ENCODE measurements around the gene CCT5.

CCT5 gene

DNA sequence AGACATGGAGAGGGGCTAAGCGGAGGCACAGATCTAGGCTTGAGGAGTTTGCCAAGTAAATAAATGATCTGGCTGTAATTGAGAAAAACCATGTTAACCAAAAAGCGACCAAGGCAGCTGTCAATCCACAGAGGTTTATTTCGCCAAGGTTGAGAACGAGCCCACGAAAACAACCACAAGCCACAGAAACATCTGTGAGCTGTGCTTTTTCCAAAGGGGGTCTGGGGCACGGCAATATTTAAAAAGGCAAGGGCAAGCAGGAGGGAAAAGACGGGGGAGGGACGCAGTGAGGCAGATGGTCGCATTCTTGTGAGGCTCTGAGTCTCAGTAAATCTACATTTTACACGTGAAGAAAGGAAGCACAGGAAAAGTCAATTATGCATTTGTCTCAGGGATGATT is 25.4 kb downstream of the CCT5 start:
- no peak for DNase-seq (ENCODE audit: low read depth)
- no peak overlapping the region for H3K4me3 ChIP-seq (ENCODE audit: low read length)
- TF ChIP-seq, protein P1, sequence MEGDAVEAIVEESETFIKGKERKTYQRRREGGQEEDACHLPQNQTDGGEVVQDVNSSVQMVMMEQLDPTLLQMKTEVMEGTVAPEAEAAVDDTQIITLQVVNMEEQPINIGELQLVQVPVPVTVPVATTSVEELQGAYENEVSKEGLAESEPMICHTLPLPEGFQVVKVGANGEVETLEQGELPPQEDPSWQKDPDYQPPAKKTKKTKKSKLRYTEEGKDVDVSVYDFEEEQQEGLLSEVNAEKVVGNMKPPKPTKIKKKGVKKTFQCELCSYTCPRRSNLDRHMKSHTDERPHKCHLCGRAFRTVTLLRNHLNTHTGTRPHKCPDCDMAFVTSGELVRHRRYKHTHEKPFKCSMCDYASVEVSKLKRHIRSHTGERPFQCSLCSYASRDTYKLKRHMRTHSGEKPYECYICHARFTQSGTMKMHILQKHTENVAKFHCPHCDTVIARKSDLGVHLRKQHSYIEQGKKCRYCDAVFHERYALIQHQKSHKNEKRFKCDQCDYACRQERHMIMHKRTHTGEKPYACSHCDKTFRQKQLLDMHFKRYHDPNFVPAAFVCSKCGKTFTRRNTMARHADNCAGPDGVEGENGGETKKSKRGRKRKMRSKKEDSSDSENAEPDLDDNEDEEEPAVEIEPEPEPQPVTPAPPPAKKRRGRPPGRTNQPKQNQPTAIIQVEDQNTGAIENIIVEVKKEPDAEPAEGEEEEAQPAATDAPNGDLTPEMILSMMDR (IDR thresholded peaks at IDR 0.05; ENCODE audit: insufficient read depth, low read depth, low read length, missing control alignments), result no peak

GRCh38 chr5:10275991-10276390 is 25.9 kb downstream of the CCT5 start:
- H3K4me3 ChIP-seq (ENCODE audit: low read length), result no peak overlapping the region
- no peak for DNase-seq (ENCODE audit: low read depth)
- TF ChIP-seq, protein P1 (IDR thresholded peaks at IDR 0.05; ENCODE audit: insufficient read depth, low read depth, low read length, missing control alignments), result no peak

- H3K4me3 ChIP-seq (ENCODE audit: low read length), result no peak overlapping the region
- TF ChIP-seq, protein P1 (IDR thresholded peaks at IDR 0.05; ENCODE audit: insufficient read depth, low read depth, low read length, missing control alignments), result no peak
- DNase-seq (ENCODE audit: low read depth), result no peak
These were observed 26.6 kb downstream of the CCT5 start for GRCh38 chr5:10276691-10277090.

DNA sequence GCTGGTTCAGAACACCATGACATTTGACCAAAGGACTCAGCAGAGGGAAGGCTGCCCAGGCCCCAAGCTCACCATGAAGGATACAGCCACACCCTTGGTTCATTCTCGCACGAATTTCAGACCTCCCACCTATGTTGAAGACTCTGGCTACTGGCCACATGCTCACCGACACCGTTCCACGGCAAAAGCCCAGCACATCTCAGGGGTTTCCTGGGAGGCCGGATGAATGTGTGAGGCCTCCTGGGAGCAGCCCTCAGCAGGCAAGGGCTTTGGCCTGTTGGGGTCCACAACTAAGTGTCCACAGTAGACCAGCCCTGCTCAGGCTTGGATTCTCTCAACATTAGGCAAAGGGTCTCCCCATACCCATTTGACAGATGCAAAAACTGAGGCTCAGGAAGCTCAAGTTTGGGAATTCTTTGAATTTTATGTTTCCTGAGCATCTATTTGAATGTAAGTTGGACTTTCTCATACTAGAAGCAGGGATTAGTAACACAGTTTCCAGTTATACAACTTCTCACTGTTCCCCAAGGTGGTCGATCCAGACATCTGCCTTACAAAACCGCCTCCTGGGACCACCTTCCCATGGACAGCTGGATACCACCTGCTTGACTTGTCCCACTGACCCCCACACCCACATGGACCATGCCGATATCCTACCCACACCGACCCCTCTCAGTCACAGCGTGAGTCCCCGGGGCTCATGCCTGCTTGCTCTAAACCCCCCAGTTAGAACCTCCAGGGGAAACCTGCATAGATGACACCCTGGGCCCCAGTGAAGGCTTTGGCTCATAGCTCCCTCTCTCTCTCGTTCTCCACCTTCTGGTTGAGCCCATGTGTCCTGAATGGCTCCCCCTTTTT is 27.9 kb downstream of the CCT5 start:
- TF ChIP-seq, protein P1 (IDR thresholded peaks at IDR 0.05; ENCODE audit: insufficient read depth, low read depth, low read length, missing control alignments), result no peak
- no peak for DNase-seq (ENCODE audit: low read depth)
- no peak overlapping the region for H3K4me3 ChIP-seq (ENCODE audit: low read length)

DNA sequence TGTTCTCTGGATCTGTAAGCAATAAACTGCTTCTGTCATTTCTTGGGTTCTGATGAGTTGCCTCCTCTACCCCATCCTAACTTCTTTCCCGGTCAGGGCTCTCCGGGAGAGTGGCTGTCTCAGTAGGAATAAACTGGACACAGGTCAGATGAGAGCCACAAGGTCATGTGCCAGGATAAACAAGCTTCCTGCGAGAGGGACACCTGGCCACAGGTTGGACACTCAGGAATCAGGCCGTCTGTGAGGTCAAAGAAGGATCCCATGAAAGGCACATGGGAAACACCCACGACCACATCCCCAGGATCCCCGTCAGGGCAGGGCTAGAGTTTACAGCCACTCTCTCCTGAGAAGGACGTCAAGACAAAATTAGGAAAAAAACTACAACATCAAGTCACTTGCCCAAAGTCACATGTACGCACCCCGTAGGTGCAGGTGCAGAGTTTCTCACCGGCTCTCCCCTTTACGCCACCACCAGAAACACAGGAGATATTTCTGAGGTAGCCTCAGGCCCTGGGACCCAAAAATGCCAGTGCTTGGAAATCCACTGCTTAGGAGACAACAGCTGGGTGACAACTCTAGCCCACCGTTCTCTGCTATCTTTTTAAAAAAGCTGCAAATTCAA is 28.7 kb downstream of the CCT5 start:
- no peak overlapping the region for H3K4me3 ChIP-seq (ENCODE audit: low read length)
- TF ChIP-seq, protein P1 (IDR thresholded peaks at IDR 0.05; ENCODE audit: insufficient read depth, low read depth, low read length, missing control alignments), result no peak
- DNase-seq (ENCODE audit: low read depth), result no peak

DNA sequence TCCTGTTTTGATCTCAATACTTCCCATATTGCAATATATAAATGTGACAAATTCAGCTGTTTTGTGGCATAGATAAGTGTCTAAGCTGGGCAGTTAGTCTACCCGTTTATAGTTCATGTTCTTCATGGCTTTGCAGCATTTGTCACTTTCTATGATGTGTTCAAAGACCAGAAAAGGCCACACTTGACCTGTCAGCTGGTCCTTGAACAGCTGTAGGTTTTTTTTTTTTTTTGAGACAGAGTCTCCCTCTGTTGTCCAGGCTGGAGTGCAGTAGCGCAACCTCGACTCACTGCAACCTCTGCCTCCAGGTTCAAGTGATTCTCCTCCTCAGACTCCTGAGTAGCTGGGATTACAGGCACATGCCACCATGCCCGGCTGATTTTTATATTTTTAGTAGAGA is 29.2 kb downstream of the CCT5 start:
- TF ChIP-seq, protein P1 (IDR thresholded peaks at IDR 0.05; ENCODE audit: insufficient read depth, low read depth, low read length, missing control alignments), result no peak
- DNase-seq (ENCODE audit: low read depth), result no peak
- H3K4me3 ChIP-seq (ENCODE audit: low read length), result no peak overlapping the region
